ENCODE results near the gene NRG2. TPM values are rescaled to one million over a fixed set of nuclear protein-coding genes. Genes with fewer than 3 reads are reported as not detected.

Gene NRG2
- total RNA-seq, 1 experiment from 2014 or later, result 2.8 TPM

GRCh38 chr5:139842321-139842720 lies 200.8 kb downstream of the NRG2 start:
- no peak for DNase-seq
- Histone ChIP-seq H3K9me3 (no peaks in the 10 kb centered on the region), H3K27me3 (no peaks in the 10 kb centered on the region), H3K36me3 (no peaks in the 10 kb centered on the region), H3K4me3 (no peak overlapping the region)

DNA sequence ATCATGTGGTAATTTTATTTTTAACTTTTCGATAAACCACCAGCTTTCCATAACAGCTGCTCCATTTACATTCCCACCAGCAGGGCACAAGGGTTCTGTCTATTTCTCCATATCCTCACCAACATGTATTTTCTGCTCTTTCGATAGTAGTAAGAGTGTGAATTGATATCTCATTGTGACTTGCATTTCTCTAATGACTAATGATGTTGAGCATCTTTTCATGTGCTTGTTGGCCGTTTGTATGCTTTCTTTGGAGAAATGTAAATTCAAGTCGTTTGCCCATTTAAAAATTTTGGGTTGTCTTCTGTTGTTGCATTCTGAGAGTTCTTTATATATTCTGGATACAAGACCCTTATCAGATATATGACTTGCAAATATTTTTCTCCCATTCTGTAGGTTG lies 201.6 kb downstream of the NRG2 start:
- no peaks in the 10 kb centered on the region for H3K9me3 ChIP-seq
- no peaks in the 10 kb centered on the region for H3K36me3 ChIP-seq
- no peaks in the 10 kb centered on the region for H3K27me3 ChIP-seq
- DNase-seq, result no peak
- no peak overlapping the region for H3K4me3 ChIP-seq

DNA sequence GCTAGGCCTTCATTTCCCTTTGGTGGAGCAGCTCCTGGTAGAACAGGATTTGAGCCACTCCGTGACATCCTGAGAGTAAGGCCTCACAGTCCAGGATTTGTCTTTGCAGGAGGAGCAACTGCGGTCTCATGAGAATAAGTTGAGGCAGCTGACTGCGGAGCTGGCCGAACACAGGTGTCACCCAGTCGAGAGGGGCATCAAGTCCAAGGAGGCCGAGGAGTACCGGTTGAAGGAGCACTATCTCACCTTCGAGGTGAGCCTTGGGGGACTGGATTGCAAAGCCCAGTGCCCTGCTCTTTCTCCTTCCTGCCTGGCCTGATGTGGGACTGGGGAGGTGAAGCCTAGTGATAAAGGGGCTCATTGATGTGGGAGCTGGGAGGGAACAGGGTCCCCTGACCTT lies 203.2 kb downstream of the NRG2 start:
- no peaks in the 10 kb centered on the region for H3K36me3 ChIP-seq
- H3K27me3 ChIP-seq, result no peaks in the 10 kb centered on the region
- no peaks in the 10 kb centered on the region for H3K9me3 ChIP-seq
- DNase-seq, result no peak
- H3K4me3 ChIP-seq, result no peak overlapping the region

DNA sequence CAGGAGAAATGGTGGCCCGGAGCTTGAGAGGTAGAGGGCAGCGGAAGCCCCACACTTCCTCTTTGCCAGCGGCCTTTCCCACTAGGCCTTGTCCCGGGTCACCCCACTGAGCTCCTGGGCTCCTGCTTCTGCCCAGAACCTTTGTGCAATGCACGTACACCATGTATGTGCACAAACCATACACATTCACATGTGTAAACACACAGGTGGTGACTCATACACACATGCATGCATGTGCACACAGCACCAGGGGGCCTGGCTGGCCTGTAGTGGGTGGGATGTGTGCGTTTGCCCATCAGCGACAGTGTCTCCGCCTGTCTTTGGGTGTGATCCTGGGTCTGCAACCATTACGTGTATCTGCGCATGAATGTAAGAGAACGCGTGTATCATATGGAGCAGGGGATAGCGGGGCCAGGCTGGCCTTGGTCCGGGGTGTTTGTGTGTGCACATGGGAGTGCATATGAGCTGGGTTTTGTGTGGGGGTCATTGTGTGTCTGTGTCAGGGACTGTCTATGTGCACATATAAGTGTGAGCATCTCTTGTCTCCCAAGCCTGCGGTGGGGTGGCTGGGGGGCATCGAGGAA lies 203.8 kb downstream of the NRG2 start:
- Histone ChIP-seq H3K27me3 (peaks cover 4% of the 10 kb centered on the region), H3K36me3 (no peaks in the 10 kb centered on the region), H3K9me3 (no peaks in the 10 kb centered on the region), H3K4me3 (no peak overlapping the region)
- no peak for DNase-seq

- DNase-seq, result no peak
- no peaks in the 10 kb centered on the region for H3K9me3 ChIP-seq
- H3K27me3 ChIP-seq, result peaks cover 9% of the 10 kb centered on the region
- no peak overlapping the region for H3K4me3 ChIP-seq
- no peaks in the 10 kb centered on the region for H3K36me3 ChIP-seq
Measured at GRCh38 chr5:139838381-139839197, 204.5 kb downstream of the NRG2 start.

DNA sequence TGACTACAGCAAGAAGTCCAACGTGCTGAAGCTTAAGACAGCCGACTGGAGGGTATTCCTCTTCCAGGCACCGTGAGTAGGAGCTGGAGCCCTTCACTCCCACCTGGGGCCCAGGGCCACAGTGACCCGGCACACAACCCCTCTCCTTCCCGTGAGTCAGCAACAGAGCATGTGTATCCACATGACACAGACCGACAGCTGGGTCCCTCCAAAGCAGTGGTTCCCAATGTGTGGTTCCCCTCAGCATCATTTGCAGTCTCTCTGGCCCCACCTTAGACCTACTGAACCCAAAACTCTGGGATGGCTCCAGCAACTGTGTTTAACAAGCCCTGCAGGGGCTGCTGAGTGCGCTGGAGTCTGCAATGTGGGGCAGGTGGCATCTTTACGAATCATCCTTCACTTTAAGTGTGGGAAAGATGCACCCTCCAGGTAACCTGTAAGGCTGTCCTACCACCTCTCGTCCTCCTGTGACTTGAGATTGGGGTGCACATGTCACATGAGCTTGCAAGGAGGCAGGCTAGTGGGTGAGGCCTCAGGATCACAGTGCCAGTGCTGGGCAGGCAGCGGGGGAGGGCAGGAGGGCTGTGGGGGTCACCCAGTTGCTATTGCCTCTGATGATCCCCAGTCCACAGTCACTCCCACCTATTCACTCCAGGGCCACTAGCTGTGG lies 205.3 kb downstream of the NRG2 start:
- no peaks in the 10 kb centered on the region for H3K9me3 ChIP-seq
- no peaks in the 10 kb centered on the region for H3K36me3 ChIP-seq
- H3K27me3 ChIP-seq, result peaks cover 14% of the 10 kb centered on the region
- no peak for DNase-seq
- H3K4me3 ChIP-seq, result no peak overlapping the region

- H3K36me3 ChIP-seq, result no peaks in the 10 kb centered on the region
- H3K4me3 ChIP-seq, result no peak overlapping the region
- peaks cover 26% of the 10 kb centered on the region for H3K27me3 ChIP-seq
- no peaks in the 10 kb centered on the region for H3K9me3 ChIP-seq
- DNase-seq, result no peak
Measured at GRCh38 chr5:139836469-139837208, 206.5 kb downstream of the NRG2 start.

DNA sequence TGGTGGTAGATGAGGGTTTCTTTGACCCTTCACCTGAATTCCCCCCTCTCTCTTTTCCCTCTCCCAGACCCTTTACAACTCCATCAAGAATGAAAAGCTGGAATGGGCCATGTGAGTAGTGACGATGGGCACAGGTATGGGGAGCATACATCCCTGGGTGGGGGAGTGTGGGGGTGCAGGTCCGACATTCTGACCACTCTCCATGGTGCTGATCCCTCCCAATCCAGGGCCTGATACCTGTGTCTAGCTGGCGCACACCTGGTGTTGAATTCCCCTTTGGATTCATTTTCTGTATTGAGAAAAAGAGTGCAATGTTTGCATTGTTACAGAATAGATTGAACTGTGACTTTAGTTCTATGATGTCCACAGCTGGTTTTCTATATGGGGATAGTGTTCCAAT lies 207.4 kb downstream of the NRG2 start:
- Histone ChIP-seq H3K36me3 (no peaks in the 10 kb centered on the region), H3K9me3 (no peaks in the 10 kb centered on the region), H3K27me3 (peaks cover 34% of the 10 kb centered on the region), H3K4me3 (no peak overlapping the region)
- DNase-seq, result no peak

DNA sequence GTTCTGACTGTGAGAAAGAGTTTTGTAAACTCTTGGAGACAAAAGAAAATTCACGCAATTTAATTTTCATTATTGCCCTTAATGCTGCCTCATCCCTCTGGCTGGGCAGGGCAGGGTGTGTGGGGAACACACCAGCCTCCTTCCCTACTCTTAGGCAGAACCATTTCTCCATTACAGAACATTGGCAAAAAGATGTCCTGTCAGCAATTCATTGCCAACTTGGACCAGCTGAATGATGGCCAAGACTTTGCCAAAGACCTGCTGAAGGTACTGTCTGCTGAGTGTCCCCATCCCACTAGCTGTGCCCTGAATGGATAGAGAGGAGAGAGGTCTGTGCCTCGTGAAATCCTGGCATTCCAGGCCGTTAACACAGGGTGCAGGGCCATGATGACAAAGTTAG lies 209.6 kb downstream of the NRG2 start:
- no peaks in the 10 kb centered on the region for H3K36me3 ChIP-seq
- H3K9me3 ChIP-seq, result no peaks in the 10 kb centered on the region
- H3K4me3 ChIP-seq, result no peak overlapping the region
- DNase-seq, result no peak
- peaks cover 34% of the 10 kb centered on the region for H3K27me3 ChIP-seq

DNA sequence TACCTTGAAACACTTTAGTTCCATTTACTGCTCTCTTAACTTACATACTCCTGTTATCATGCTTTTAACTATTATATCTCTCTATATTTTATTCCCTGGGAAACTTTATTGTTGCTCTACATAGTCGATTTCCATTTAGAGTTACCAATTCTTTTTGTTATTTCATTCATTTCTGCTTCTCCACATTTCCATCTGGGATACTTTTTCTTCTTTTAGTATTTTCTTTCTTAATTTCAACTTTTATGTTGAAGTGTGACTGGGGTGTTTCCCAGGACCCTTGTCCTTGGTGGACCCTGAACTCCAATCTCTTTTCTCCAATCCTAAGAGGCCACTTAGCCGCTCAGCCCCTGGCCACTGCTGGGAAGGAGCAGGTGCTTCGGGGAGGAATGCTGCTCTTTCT lies 211.5 kb downstream of the NRG2 start:
- Histone ChIP-seq H3K9me3 (no peaks in the 10 kb centered on the region), H3K27me3 (peaks cover 34% of the 10 kb centered on the region), H3K36me3 (no peaks in the 10 kb centered on the region), H3K4me3 (no peak overlapping the region)
- no peak for DNase-seq

- no peaks in the 10 kb centered on the region for H3K36me3 ChIP-seq
- H3K9me3 ChIP-seq, result no peaks in the 10 kb centered on the region
- no peak overlapping the region for H3K4me3 ChIP-seq
- H3K27me3 ChIP-seq, result peaks cover 30% of the 10 kb centered on the region
- no peak for DNase-seq
Measured at GRCh38 chr5:139829471-139829870, 213.6 kb downstream of the NRG2 start.

- DNase-seq, result no peak
- Histone ChIP-seq H3K9me3 (no peaks in the 10 kb centered on the region), H3K27me3 (peaks cover 22% of the 10 kb centered on the region), H3K4me3 (no peak overlapping the region), H3K36me3 (no peaks in the 10 kb centered on the region)
Measured at GRCh38 chr5:139828207-139828895, 214.7 kb downstream of the NRG2 start.

DNA sequence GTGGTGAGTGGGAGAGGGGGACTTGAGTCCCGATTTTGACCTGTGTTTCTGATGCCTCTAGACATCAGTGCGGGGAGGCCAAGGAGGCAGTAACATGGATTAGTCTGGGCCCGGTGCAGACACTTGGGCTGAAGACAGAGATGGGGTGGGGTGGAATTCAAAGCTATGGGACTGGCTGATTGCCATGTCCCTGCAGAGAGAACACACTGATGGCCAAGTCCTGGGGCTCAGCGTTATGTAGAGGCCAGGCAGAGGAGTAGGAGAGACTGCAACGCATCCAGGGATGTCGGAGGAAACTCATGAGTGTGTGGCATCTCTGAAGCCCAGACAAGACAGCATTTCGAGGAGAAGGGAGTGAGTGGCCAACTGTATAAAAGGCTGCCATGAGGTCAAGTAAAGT lies 217.4 kb downstream of the NRG2 start:
- no peak for DNase-seq
- Histone ChIP-seq H3K4me3 (no peak overlapping the region), H3K9me3 (no peaks in the 10 kb centered on the region), H3K27me3 (no peaks in the 10 kb centered on the region), H3K36me3 (no peaks in the 10 kb centered on the region)

DNA sequence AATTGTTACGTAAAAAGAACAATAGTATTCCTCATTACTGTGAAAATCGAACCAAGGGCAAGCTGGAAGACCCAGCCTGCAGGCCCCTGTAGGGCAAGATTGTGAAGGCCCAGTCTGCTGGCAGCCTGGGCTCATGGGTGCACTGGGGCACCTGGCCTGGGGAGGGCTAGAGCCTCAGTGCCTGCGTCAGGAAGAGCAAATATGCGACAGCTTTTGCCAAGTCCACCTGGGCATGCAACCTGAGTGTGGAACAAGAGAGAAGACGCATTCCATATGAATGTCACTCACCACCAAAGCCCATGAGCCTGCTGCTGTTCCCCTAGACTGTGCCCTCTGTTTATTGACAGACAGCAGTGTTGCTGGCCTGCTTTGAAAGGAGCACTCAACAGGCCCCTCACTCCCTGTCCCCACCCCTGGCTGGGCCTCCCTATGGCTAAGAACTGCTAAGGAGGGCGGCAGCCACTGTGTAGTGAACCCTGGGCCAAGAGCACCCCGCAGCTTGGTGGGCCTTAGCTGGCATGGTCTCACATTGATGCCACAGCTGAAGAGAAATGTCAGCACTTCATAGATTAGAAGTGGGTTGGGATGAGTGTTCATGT lies 219.2 kb downstream of the NRG2 start:
- Histone ChIP-seq H3K9me3 (peaks cover 5% of the 10 kb centered on the region; the same call in 1 of the 2 replicates), H3K27me3 (no peaks in the 10 kb centered on the region), H3K4me3 (no peak overlapping the region), H3K36me3 (no peaks in the 10 kb centered on the region)
- DNase-seq, result no peak

DNA sequence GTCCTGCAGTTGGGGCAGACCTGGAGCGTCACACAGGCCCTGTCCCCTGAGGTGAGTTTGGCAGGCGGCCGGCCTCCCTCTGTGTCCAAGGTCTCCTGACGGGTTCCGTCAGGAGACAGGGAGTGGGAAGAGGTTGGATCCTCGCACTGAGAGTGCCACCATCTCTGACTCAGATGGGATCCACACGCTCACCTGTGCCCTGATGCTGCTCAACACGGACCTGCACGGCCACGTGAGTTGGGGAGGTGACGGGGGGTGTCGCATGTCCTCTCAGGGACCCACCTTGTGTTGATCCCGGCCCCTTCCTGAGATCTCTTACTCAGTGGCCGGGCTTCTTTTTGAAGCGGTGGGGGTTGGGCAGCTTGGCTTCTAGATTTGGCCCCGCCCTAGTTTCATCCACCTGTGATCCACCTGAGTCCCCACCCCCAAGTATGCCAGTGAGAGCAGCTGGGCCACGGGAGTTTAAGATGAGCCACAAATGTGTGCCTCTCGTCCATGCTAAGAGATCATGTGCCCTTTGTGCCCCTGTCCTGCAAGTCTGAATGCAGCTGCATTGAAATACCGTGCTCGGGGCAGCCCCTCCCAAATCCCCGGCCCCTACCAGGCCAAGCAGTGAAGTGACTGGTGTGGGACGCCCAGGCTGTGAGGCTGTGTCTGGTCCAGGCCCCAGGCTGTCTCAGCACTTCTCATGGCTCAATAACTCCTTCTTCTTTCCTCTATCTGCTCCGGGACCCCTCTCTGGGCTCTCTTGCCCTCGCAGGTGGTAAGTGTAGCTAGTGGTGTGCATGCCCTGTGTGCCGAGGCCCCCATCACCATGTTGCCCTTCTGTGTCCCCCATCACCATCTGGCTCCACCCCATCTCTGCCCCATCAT lies 220.3 kb downstream of the NRG2 start:
- no peak for DNase-seq
- no peak overlapping the region for H3K4me3 ChIP-seq
- H3K36me3 ChIP-seq, result no peaks in the 10 kb centered on the region
- H3K27me3 ChIP-seq, result no peaks in the 10 kb centered on the region
- H3K9me3 ChIP-seq, result peaks cover 7% of the 10 kb centered on the region; the same call in 1 of the 2 replicates
